Transverse colon (tissue), 4 donors: Measurements from ENCODE around the gene BFAR. TPM values are rescaled to one million over a fixed set of nuclear protein-coding genes. Genes with fewer than 3 reads are reported as not detected.
"Not testable (repeated sequence)": the region's sequence is repeated elsewhere in the genome, so short reads cannot be mapped to it uniquely, and the experiment has no call there.

Experiments
- DNase-seq: peaks from one replicate; pipeline ENCODE4 v3.0.0-alpha.2; 2019
- H3K27ac ChIP-seq, 4 donors: fragments of 200-600 bp; sonication (generic); 2 replicates each; pipeline ENCODE4 v1.5.1; 2016 to 2018; ENCODE audit warnings: inconsistent platforms in 4 of 4
- H3K27me3 ChIP-seq: fragments of 200-600 bp; sonication (generic); 2 replicates; pipeline ENCODE4 v1.5.1; 2017; ENCODE audit warnings: inconsistent platforms
- H3K36me3 ChIP-seq, 4 donors: fragments of 200-600 bp; sonication (generic); 2 replicates each; pipeline ENCODE4 v1.5.1; 2017 to 2019; ENCODE audit warnings: inconsistent platforms in 4 of 4
- H3K4me1 ChIP-seq, 4 donors: fragments of 200-600 bp; sonication (generic); 2 replicates each; pipeline ENCODE4 v1.5.1; 2017 to 2020; ENCODE audit warnings: inconsistent platforms in 4 of 4
- H3K4me3 ChIP-seq, 4 donors: fragments of 200-600 bp; sonication (generic); 1 replicate in 1 of 4; 2 replicates in 3 of 4; pipeline versions ENCODE4 v1.5.1 to v1.6.1; 2017 to 2019; ENCODE audit warnings: inconsistent platforms in 4 of 4
- H3K9me3 ChIP-seq, 2 donors: fragments of 200-600 bp; sonication (generic); 2 replicates each; pipeline ENCODE4 v1.5.1; 2017 to 2019; ENCODE audit warnings: inconsistent platforms in 2 of 2
- EP300 ChIP-seq: sonication (generic); formaldehyde crosslinking; IDR thresholded peaks from one replicate; pipeline ENCODE4 v1.6.1; 2017; ENCODE audit warnings: antibody characterized with exemption, low read depth
- POLR2A ChIP-seq: fragments of 450-650 bp; IDR thresholded peaks from one replicate; pipeline ENCODE4 v1.6.1; 2016; ENCODE audit warnings: antibody characterized with exemption, mild to moderate bottlenecking, moderate library complexity
- POLR2AphosphoS5 ChIP-seq, 3 donors: sonication (generic); formaldehyde crosslinking; IDR thresholded peaks; one replicate each; pipeline ENCODE4 v1.6.1; 2016; ENCODE audit warnings: antibody characterized with exemption in 3 of 3
- WGBS, 2 donors: methylation state at CpG; one replicate each; pipeline ENCODE4 v1.1.5; 2018; ENCODE audit warnings: low coverage in 1 of 2; 5-methylcytosine and 5-hydroxymethylcytosine counted together
- in situ Hi-C, 4 donors: fragments of 200-750 bp; cut with MboI; loops; one replicate each; pipeline versions ENCODE4 v1.15.0 to v1.15.1; 2017; ENCODE audit warnings: low sequenced_read_pairs in 3 of 4, low pct_ligation_motif_present in 1 of 4, low pct_unique_long_range_greater_than_20kb in 1 of 4
- intact Hi-C: fragments of 100-400 bp; cut with DNase I; formaldehyde crosslinking; loops from one replicate; pipeline ENCODE4 v1.15.1; 2023; ENCODE audit warnings: low total_unique reads
- total RNA-seq, 4 donors: library from RNA; depleted of rRNA; stranded (reverse); fragments of >200 nt; gene quantifications; one replicate each; pipeline ENCODE4 v1.1.0, GENCODE V29; 2016
- TF ChIP-seq, protein P1 (sequence below), 5 experiments: fragments of 200-600 bp in 3 of 5; fragments of 450-650 bp in 2 of 5; sonication (generic) in 3 of 5; IDR thresholded peaks; 1 replicate in 2 of 5; 2 replicates in 3 of 5; pipeline ENCODE4 v1.5.1; 2016 to 2017; ENCODE audit warnings: antibody characterized with exemption in 5 of 5, inconsistent platforms in 3 of 5, mild to moderate bottlenecking in 2 of 5, moderate library complexity in 1 of 5

The BFAR gene
- total RNA-seq, 4 donors from 2014 or later = 42.2 to 72.7 (median 56.2) TPM

DNA sequence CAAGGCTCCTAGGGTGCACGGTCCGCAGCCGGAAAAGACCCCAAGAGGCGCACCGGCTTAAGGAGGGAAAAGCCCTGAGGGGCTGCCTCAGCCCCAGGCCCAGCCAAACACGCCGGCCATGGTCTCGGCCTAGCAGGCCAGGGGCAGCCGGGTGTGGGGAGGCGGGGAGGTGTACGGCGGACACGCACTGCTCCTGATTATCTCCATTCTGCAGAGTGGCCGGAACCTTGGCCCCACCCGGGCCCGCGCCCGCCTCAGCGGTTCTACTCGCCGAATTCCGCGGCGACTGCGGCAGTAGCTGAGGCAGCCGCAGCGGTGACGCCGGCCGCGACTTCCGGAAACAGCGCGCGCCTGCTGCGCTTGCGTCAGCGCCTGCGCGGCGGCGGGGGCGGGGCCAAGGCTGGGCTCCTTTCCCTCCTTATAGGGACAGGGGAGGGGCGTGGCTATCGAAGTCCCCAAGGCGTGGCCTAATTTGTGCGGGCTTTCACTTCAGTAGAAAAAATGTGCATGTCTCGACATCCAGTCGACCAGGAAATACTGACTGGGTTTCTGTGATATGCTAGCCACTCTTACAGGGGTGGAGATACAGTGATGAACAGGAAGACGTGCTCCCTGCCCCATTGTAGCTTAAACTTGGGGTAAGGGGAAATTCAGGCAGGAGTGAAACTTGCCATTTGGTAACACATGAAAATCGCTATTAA is 2.7 kb upstream of the BFAR start, which contains the start of gene PARN:
Gene PARN, minus strand, starts transcription at position 342 of the 701 bp plus-strand sequence. Its CDS starts 135 bp downstream, at position 207.
- intact Hi-C loops = no loop called here
- Histone ChIP-seq H3K4me1 (peaks cover 15 to 43% (median 33%) of the 10 kb centered on the region in 4 donors), H3K36me3 (peaks cover 0 to 28% (median 10%) of the 10 kb centered on the region in 4 donors), H3K27ac (peak within 1 kb of the TSS; percentile 84 to 97 (median 92)), H3K9me3 (no peaks in the 10 kb centered on the region), H3K27me3 (no peaks in the 10 kb centered on the region), H3K4me3 (peak within 1 kb of the TSS; percentile 52 to 63 (median 59))
- in situ Hi-C loops = no loop called here
- peak; percentile 98 for DNase-seq
- WGBS, 2 donors = 3% methylated on average over 27 of the region's 51 CpGs; no CpG with 5 or more reads in 1 of the 2 donors
- TF ChIP-seq POLR2A (peak; percentile 98), EP300 (no peak), POLR2AphosphoS5 (IDR thresholded peaks at IDR 0.05) (peak; percentile 97 to 99 (median 98))
- TF ChIP-seq, protein P1, sequence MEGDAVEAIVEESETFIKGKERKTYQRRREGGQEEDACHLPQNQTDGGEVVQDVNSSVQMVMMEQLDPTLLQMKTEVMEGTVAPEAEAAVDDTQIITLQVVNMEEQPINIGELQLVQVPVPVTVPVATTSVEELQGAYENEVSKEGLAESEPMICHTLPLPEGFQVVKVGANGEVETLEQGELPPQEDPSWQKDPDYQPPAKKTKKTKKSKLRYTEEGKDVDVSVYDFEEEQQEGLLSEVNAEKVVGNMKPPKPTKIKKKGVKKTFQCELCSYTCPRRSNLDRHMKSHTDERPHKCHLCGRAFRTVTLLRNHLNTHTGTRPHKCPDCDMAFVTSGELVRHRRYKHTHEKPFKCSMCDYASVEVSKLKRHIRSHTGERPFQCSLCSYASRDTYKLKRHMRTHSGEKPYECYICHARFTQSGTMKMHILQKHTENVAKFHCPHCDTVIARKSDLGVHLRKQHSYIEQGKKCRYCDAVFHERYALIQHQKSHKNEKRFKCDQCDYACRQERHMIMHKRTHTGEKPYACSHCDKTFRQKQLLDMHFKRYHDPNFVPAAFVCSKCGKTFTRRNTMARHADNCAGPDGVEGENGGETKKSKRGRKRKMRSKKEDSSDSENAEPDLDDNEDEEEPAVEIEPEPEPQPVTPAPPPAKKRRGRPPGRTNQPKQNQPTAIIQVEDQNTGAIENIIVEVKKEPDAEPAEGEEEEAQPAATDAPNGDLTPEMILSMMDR (IDR thresholded peaks at IDR 0.05) = peak in 1 of 5 experiments; percentile 18

DNA sequence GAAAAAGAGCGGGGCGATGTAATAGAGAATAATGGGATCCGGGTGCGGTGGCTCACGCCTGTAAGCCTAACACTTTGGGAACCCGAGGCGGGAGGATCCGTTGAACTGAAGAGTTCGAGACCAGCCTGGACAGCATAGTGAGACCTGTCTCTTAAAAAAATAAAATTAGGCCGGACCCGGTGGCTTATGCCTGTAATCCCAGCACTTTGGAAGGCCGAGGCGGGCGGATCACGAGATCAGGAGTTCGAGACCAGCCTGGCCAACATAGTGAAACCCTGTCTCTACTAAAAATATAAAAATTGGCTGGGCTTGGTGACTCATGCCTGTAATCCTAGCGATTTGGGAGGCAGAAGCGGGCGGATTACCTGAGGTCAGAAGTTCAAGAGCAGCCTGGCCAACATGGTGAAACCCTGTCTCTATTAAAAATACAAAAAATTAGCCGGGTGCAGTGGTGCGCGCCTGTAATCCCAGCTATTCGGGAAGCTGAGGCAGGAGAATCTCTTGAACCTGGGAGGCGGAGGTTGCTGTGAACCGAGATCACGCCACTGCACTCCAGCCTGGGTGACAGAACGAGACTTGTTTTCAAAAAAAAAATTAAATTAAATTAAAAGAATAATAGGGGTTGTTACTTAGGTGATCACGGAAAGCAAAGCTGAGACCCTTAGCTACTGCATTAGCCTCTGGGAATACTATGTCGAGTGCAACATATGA is 2.0 kb upstream of the BFAR start:
- Histone ChIP-seq H3K27ac (peak overlapping the region; percentile 84 to 97 (median 92)), H3K36me3 (peaks cover 0 to 22% (median 7%) of the 10 kb centered on the region in 4 donors), H3K4me1 (peaks cover 20 to 51% (median 39%) of the 10 kb centered on the region in 4 donors), H3K4me3 (peak overlapping the region in 3 of 4 donors; percentile 58 to 63 (median 60))
- intact Hi-C loops, H3K27me3 ChIP-seq, H3K9me3 ChIP-seq, DNase-seq, in situ Hi-C loops: not testable (repeated sequence)
- 88 to 94% methylated on average over 20 to 29 of the region's 29 CpGs for WGBS, 2 donors

DNA sequence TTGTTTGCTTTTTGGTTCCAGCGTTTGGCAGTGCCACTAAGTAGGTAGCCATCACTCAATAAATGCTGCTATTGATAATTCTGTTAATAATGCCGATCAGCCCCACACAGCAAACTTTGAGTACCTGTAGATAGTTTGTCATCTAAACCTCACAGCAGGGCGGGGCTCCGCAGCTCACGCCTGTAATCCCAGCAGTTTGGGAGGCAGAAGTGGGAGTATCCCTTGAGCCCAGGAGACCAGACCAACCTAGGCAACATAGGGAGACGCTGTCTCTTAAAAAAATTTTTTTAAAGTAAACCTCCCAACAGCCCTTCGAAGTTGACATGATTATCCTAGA is 1.6 kb downstream of the BFAR start:
- intact Hi-C loops = no loop called here
- DNase-seq = peak; percentile 22
- WGBS, 2 donors = 0 to 48% methylated on average over 2 to 7 of the region's 7 CpGs
- in situ Hi-C loops = no loop called here
- H3K4me1 ChIP-seq = peaks cover 20 to 63% (median 44%) of the 10 kb centered on the region in 4 donors
- no peaks in the 10 kb centered on the region for H3K9me3 ChIP-seq
- H3K27ac ChIP-seq = peak overlapping the region; percentile 96 to 99 (median 97)
- TF ChIP-seq POLR2AphosphoS5 (IDR thresholded peaks at IDR 0.05) (no peak), EP300 (no peak), POLR2A (no peak)
- TF ChIP-seq, protein P1 (IDR thresholded peaks at IDR 0.05) = no peak
- H3K36me3 ChIP-seq = peaks cover 0 to 11% (median 1%) of the 10 kb centered on the region in 4 donors
- H3K27me3 ChIP-seq = no peaks in the 10 kb centered on the region
- peak overlapping the region in 2 of 4 donors; percentile 80 to 89 for H3K4me3 ChIP-seq

DNA sequence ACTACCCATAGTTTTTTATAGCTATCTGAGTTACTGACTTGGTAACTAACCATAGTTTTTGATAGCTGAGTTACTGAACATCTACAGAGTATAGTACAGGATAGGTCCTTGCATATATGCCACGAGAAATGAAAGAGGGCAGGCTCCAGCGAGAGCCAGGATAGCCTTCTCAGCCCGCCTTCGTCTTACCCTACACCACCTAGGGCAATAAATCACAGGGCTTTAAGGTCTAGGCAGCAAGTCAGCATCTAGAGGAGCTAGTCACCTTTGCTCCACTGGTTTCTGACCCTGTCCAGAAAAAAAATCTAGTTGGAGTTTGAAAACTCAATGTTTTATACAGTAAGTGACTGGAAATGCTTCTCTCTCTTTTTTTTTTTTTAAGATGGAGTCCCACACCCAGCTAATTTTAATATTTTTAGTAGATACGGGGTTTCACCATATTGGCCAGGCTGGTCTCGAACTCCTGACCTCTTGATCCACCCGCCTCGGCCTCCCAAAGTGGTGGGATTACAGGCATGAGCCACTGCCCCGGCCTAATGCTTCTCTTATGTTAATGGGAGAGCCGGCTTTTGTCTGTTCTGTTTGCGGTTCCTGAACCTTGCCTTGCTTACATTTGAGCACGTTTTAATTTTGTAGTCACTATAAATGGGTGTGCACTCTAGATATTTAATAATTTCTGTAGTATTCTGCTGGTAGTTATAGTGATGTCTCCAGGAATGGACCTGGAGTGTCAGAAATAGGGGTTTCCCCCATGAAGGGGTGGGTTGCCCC is 2.8 kb downstream of the BFAR start:
- in situ Hi-C loops = no loop called here
- H3K4me1 ChIP-seq = peaks cover 22 to 66% (median 48%) of the 10 kb centered on the region in 4 donors
- H3K27me3 ChIP-seq = no peaks in the 10 kb centered on the region
- H3K9me3 ChIP-seq = no peaks in the 10 kb centered on the region
- intact Hi-C loops = no loop called here
- WGBS, 2 donors = 67 to 69% methylated on average over 9 to 12 of the region's 12 CpGs
- no peak for TF ChIP-seq EP300
- no peak for TF ChIP-seq POLR2AphosphoS5 (IDR thresholded peaks at IDR 0.05)
- TF ChIP-seq POLR2A = no peak
- TF ChIP-seq, protein P1 (IDR thresholded peaks at IDR 0.05) = no peak
- H3K36me3 ChIP-seq = peaks cover 0 to 11% (median 1%) of the 10 kb centered on the region in 4 donors
- H3K4me3 ChIP-seq = no peak overlapping the region
- H3K27ac ChIP-seq = peak overlapping the region; percentile 96 to 99 (median 97)
- DNase-seq = no peak
